H1 (cell line): ENCODE results near the gene ZNF813. TPM values are rescaled to one million over a fixed set of nuclear protein-coding genes. Genes with fewer than 3 reads are reported as not detected.
"Not testable (repeated sequence)": the region's sequence is repeated elsewhere in the genome, so short reads cannot be mapped to it uniquely, and the experiment has no call there.

Experiments used
- CTCF ChIA-PET: fragments of 300-600 bp; sonication (Branson Sonifier 250); formaldehyde crosslinking; loops from one replicate; lab custom pipeline; 2021; ENCODE audit not compliant: partially characterized antibody; lab: Charles Lee
- POLR2A ChIA-PET: fragments of 300-600 bp; sonication (Branson Sonifier 250); formaldehyde crosslinking; loops from one replicate; lab custom pipeline; 2021; ENCODE audit warnings: inconsistent platforms; ENCODE audit not compliant: partially characterized antibody; lab: Charles Lee
- DNase-seq, 2 experiments: peaks; one replicate each; pipeline versions ENCODE4 v3.0.0 to v3.0.0-alpha.2; 2010 to 2022; ENCODE audit warnings: low spot score in 2 of 2, low read depth in 1 of 2, mixed read lengths in 1 of 2
- FAIRE-seq: peaks from 2 replicates; lab custom pipeline; 2011; peaks lifted over from hg19 to GRCh38; lab: Jason Lieb, UNC
- H2AFZ ChIP-seq: 2 replicates; pipeline ENCODE4 v1.8.1; 2012; ENCODE audit warnings: low read length, inconsistent platforms
- H2AK5ac ChIP-seq: 2 replicates; pipeline ENCODE4 v1.6.1; 2013; ENCODE audit warnings: low read depth, low read length
- H2BK120ac ChIP-seq: replicated peaks from 2 replicates; pipeline ENCODE3; 2013; ENCODE audit warnings: low read depth, low read length, inconsistent platforms
- H2BK12ac ChIP-seq: 2 replicates; pipeline ENCODE4 v1.6.1; 2013; ENCODE audit warnings: low read depth, low read length
- H2BK15ac ChIP-seq: 2 replicates; pipeline ENCODE4 v1.6.1; 2013; ENCODE audit warnings: low read length
- H2BK20ac ChIP-seq: 2 replicates; pipeline ENCODE4 v1.6.1; 2013; ENCODE audit warnings: low read length
- H2BK5ac ChIP-seq: 2 replicates; pipeline ENCODE4 v1.6.1; 2013; ENCODE audit warnings: low read depth, low read length
- H3K14ac ChIP-seq: 2 replicates; pipeline ENCODE4 v1.6.1; 2013; ENCODE audit warnings: inconsistent platforms; ENCODE audit not compliant: insufficient read length
- H3K18ac ChIP-seq: 2 replicates; pipeline ENCODE4 v1.6.1; 2013; ENCODE audit warnings: low read length; ENCODE audit errors: extremely low read depth
- H3K23ac ChIP-seq: 2 replicates; pipeline ENCODE4 v1.6.1; 2013; ENCODE audit warnings: inconsistent platforms; ENCODE audit not compliant: insufficient read length
- H3K23me2 ChIP-seq: 2 replicates; pipeline ENCODE4 v1.6.1; 2013; ENCODE audit warnings: low read depth, low read length
- H3K27ac ChIP-seq: 2 replicates; pipeline ENCODE4 v1.6.1; 2011; ENCODE audit warnings: low read depth, low read length, inconsistent platforms
- H3K27me3 ChIP-seq, 4 experiments: replicated peaks in 1 of 4; 1 replicate in 1 of 4; 2 replicates in 3 of 4; pipeline versions ENCODE4 v1.6.1 to v1.8.1; 2011 to 2013; ENCODE audit warnings: low read length in 3 of 4, mild to moderate bottlenecking in 3 of 4, inconsistent platforms in 2 of 4, mixed read lengths in 2 of 4, moderate library complexity in 1 of 4; ENCODE audit not compliant: control insufficient read depth in 3 of 4, insufficient read depth in 3 of 4; ENCODE audit errors: extremely low read depth in 1 of 4
- H3K36me3 ChIP-seq, 4 experiments: 2 replicates each; pipeline versions ENCODE4 v1.6.1 to v1.8.1; 2011 to 2013; ENCODE audit warnings: mild to moderate bottlenecking in 4 of 4, low read length in 3 of 4, moderate library complexity in 2 of 4, control low read depth in 1 of 4, inconsistent platforms in 1 of 4; ENCODE audit not compliant: insufficient read depth in 4 of 4, control insufficient read depth in 2 of 4
- H3K4ac ChIP-seq: replicated peaks from 2 replicates; pipeline ENCODE3; 2013; ENCODE audit warnings: low read length, low read depth, mixed read lengths, inconsistent platforms; ENCODE audit not compliant: insufficient read length
- H3K4me1 ChIP-seq, 4 experiments: replicated peaks in 1 of 4; 1 replicate in 1 of 4; 2 replicates in 3 of 4; pipeline versions ENCODE4 v1.6.1 to v1.8.1; 2011 to 2013; ENCODE audit warnings: low read length in 3 of 4, inconsistent platforms in 2 of 4, mixed read lengths in 1 of 4; ENCODE audit not compliant: insufficient read depth in 4 of 4, control insufficient read depth in 3 of 4
- H3K4me2 ChIP-seq, 2 experiments: 2 replicates each; pipeline versions ENCODE4 v1.6.1 to v1.8.1; 2011 to 2013; ENCODE audit warnings: low read depth in 2 of 2, low read length in 2 of 2, control low read depth in 1 of 2, inconsistent platforms in 1 of 2, mild to moderate bottlenecking in 1 of 2; ENCODE audit not compliant: insufficient read depth in 1 of 2
- H3K4me3 ChIP-seq, 4 experiments: fragments of 200-600, 300-600 bp in 1 of 4; sonication (generic), shearing (Covaris generic), sonication (Bioruptor Twin) in 1 of 4; 2 replicates each; pipeline versions ENCODE4 v1.5.1 to v1.8.1; 2011 to 2016; ENCODE audit warnings: low read length in 4 of 4, low read depth in 3 of 4, control low read depth in 2 of 4, inconsistent platforms in 2 of 4, mild to moderate bottlenecking in 2 of 4, mixed read lengths in 1 of 4, moderate library complexity in 1 of 4; ENCODE audit not compliant: insufficient read depth in 2 of 4; ENCODE audit errors: extremely low read depth in 1 of 4
- H3K56ac ChIP-seq: replicated peaks from 2 replicates; pipeline ENCODE3; 2013; ENCODE audit warnings: low read depth, mild to moderate bottlenecking, mixed read lengths, low read length, inconsistent platforms; ENCODE audit not compliant: insufficient read length
- H3K79me1 ChIP-seq: 2 replicates; pipeline ENCODE4 v1.6.1; 2013; ENCODE audit warnings: low read depth, low read length, control low read depth
- H3K79me2 ChIP-seq, 2 experiments: 2 replicates each; pipeline versions ENCODE4 v1.6.1 to v1.8.1; 2012 to 2013; ENCODE audit warnings: low read length in 2 of 2, mild to moderate bottlenecking in 2 of 2, inconsistent platforms in 1 of 2; ENCODE audit not compliant: insufficient read depth in 2 of 2, control insufficient read depth in 1 of 2
- H3K9ac ChIP-seq, 4 experiments: replicated peaks in 1 of 4; 1 replicate in 1 of 4; 2 replicates in 3 of 4; pipeline versions ENCODE4 v1.6.1 to v1.8.1; 2011 to 2013; ENCODE audit warnings: low read depth in 3 of 4, low read length in 3 of 4, control low read depth in 2 of 4, mild to moderate bottlenecking in 2 of 4, moderate library complexity in 2 of 4, inconsistent platforms in 1 of 4; ENCODE audit errors: extremely low read depth in 1 of 4
- H3K9me3 ChIP-seq, 2 experiments: 2 replicates each; pipeline versions ENCODE4 v1.6.1 to v1.8.1; 2012 to 2013; ENCODE audit warnings: mild to moderate bottlenecking in 2 of 2, moderate library complexity in 2 of 2, control low read depth in 1 of 2, inconsistent platforms in 1 of 2, low read depth in 1 of 2, low read length in 1 of 2, mixed read lengths in 1 of 2; ENCODE audit not compliant: insufficient read depth in 2 of 2
- H4K20me1 ChIP-seq, 2 experiments: replicated peaks in 1 of 2; 2 replicates each; pipeline versions ENCODE3 to v1.8.1; 2011 to 2013; ENCODE audit warnings: inconsistent platforms in 2 of 2, low read length in 2 of 2, mild to moderate bottlenecking in 1 of 2; ENCODE audit not compliant: insufficient read depth in 2 of 2, control insufficient read depth in 1 of 2
- H4K5ac ChIP-seq: 2 replicates; pipeline ENCODE4 v1.6.1; 2013; ENCODE audit warnings: low read length, low read depth, mixed read lengths, inconsistent platforms; ENCODE audit not compliant: insufficient read length
- H4K8ac ChIP-seq: 2 replicates; pipeline ENCODE4 v1.8.0; 2013; ENCODE audit warnings: mild to moderate bottlenecking, moderate library complexity, low read length, inconsistent platforms; ENCODE audit not compliant: insufficient read depth; ENCODE audit errors: extremely low read depth
- H4K91ac ChIP-seq: replicated peaks from 2 replicates; pipeline ENCODE3; 2013; ENCODE audit warnings: low read length, mixed read lengths, inconsistent platforms; ENCODE audit not compliant: insufficient read length
- WGBS, 2 experiments: shearing (Covaris generic) in 1 of 2; methylation state at CpG; one replicate each; pipeline versions ENCODE4 v1.1.6 to v1.1.7; 2013 to 2015; ENCODE audit warnings: low lambda C conversion rate in 2 of 2, mixed read lengths in 2 of 2, inconsistent platforms in 1 of 2, low coverage in 1 of 2, missing lambda C conversion rate in 1 of 2; ENCODE audit not compliant: insufficient replicate concordance in 2 of 2, insufficient coverage in 1 of 2, insufficient read length in 1 of 2; ENCODE audit errors: extremely low coverage in 1 of 2, missing lambda C conversion rate in 1 of 2; 5-methylcytosine and 5-hydroxymethylcytosine counted together
- polyA plus RNA-seq, 7 experiments: library from polyadenylated mRNA; depleted of rRNA in 3 of 7; stranded (reverse) in 5 of 7; unstranded in 2 of 7; fragments of >200 nt in 5 of 7; fragments of 200-250 nt in 2 of 7; gene quantifications; 1 replicate in 5 of 7; 2 replicates in 1 of 7; 4 replicates in 1 of 7; pipeline versions ENCODE4 v1.2.1 to v1.2.3, GENCODE V29; 2011 to 2013; ENCODE audit warnings: missing spikeins in 2 of 7, mixed read lengths in 2 of 7
- total RNA-seq: library from RNA; stranded (reverse); fragmentation: NEBNext Ultra II Directional; extraction: Animal tissue kit (Norgen Biotek cat#: 25700); gene quantifications from 2 replicates; pipeline ENCODE4 v1.2.1, GENCODE V29; 2021

ZNF813 gene
- total and polyA plus RNA-seq, 2 of the 8 experiments (the other 6 are each of a cell fraction or from before 2014, with no cell fraction given) = 2.9 to 22.1 TPM

- H2BK12ac ChIP-seq, H3K56ac ChIP-seq, H4K20me1 ChIP-seq, H3K4me3 ChIP-seq, H2AFZ ChIP-seq, H3K23ac ChIP-seq, H2BK5ac ChIP-seq, H3K27me3 ChIP-seq, H3K79me2 ChIP-seq, H4K91ac ChIP-seq, H3K27ac ChIP-seq, DNase-seq, H3K4ac ChIP-seq, FAIRE-seq, H3K23me2 ChIP-seq, CTCF ChIA-PET, H4K5ac ChIP-seq, H4K8ac ChIP-seq, H3K4me2 ChIP-seq, H2BK15ac ChIP-seq, H3K79me1 ChIP-seq, H3K14ac ChIP-seq, H2BK20ac ChIP-seq, H3K18ac ChIP-seq, H2AK5ac ChIP-seq, H3K4me1 ChIP-seq, H3K9ac ChIP-seq, H2BK120ac ChIP-seq: not testable (repeated sequence)
- POLR2A ChIA-PET = interaction anchor here (0.6 kb wide), 1 partner anchor 559 kb away, joined by 5 read pairs; no protein-coding TSS in a partner anchor
- Histone ChIP-seq H3K36me3 (peaks cover 2 to 24% (median 17%) of the 10 kb centered on the region in 4 experiments; a peak in 7 of 8 replicates), H3K9me3 (peaks cover 22% of the 10 kb centered on the region in 2 experiments)
- WGBS, 2 experiments = 85% methylated on average over 11 of the region's 11 CpGs; no CpG with 5 or more reads in 1 of the 2 experiments
Measured at GRCh38 chr19:53460131-53460721, 7.3 kb upstream of the ZNF813 start.
